Stimulated activated CD4-positive, alpha-beta T cell treated with anti-CD3 and anti-CD28 coated beads, Interleukin-12 subunit alpha, Interleukin-12 subunit beta, amount 100 ng/mL, for 24 hours (primary cell): ENCODE measurements around the gene CAMK2B.

Source experiments
- DNase-seq, 2 experiments: peaks; one replicate each; pipeline ENCODE4 v3.0.0-alpha.2; 2020; ENCODE audit warnings: low read depth in 2 of 2

The CAMK2B gene

DNA sequence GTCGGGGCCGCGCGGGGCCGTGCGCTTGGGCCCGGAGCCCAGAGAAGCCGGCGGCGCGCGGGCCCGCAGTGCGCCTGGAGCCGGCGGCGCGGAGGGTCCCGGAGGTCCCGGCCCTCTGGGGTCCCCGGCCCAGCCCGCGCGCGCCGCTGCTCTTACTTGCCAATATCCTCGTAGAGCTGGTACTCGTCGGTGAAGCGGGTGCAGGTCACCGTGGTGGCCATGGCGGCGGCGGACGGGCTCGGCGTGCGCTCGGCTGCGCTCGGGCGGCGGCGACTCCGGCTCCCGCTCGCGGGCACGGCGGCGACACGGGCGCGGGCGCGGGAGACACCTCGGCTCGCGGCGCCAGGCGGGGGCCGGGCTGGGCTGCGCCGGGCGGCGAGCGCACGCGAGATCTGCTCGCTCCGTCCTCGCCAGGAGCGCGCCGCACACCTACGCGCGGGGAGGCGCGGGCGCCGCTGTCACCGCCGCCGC is at the start of gene CAMK2B:
Gene CAMK2B, minus strand, starts transcription at position 394 of the 471 bp plus-strand sequence. Its CDS starts 173 bp downstream, at position 221.
- no peak for DNase-seq

DNA sequence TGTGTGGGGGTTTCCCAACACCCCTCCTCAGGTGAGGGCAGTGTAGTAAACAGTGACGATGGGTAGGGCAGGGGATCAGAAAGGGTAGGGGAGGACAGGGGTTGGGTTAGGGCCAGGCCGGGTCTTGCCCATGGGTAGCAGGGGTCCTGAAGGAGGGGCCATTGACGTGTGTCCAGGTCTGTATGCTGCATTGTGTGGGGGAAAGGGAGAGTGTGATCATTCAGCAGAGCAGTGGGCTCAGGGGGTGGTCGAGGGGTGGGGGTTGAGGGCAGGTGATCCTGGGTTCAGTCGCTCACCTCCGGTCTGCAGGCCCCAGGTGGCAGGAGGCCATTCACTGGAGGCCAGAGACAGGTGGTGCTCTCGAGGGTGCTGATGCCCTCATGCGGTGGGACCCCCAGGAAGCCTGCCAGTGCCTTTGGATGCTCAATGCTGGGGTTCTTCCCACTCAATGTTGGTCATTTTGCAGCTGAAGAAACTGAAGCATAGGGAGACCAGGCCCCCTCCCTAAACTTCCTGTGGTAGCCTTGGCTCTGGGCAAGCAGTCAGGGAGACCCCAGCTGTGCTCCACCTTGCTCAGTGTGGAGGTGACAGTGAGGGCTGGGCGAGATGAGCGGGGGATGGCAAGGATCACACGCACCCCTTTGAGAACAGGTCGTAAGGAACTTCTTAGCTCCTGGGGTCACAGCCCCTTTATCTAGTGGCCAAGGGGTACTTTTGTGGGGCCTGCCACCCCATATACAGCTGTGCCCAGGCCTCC is 48.8 kb upstream of the CAMK2B start:
- no peak for DNase-seq

DNA sequence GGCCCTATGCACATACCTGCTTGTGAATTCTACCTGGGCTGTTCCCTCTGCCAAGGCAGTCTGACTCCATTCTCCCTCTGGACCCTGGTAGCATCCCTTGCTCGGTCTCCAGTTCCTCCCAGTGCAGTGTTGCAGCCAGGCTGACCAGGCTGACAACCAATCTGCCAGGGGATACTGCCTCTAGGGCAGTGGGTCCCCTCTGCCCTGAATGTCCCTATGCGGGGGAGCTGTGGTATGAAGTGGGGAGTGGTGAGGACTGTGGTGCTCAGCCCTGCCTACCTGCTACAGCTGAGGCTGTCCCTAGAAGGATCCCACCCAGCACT is 48.0 kb upstream of the CAMK2B start:
- no peak for DNase-seq

DNA sequence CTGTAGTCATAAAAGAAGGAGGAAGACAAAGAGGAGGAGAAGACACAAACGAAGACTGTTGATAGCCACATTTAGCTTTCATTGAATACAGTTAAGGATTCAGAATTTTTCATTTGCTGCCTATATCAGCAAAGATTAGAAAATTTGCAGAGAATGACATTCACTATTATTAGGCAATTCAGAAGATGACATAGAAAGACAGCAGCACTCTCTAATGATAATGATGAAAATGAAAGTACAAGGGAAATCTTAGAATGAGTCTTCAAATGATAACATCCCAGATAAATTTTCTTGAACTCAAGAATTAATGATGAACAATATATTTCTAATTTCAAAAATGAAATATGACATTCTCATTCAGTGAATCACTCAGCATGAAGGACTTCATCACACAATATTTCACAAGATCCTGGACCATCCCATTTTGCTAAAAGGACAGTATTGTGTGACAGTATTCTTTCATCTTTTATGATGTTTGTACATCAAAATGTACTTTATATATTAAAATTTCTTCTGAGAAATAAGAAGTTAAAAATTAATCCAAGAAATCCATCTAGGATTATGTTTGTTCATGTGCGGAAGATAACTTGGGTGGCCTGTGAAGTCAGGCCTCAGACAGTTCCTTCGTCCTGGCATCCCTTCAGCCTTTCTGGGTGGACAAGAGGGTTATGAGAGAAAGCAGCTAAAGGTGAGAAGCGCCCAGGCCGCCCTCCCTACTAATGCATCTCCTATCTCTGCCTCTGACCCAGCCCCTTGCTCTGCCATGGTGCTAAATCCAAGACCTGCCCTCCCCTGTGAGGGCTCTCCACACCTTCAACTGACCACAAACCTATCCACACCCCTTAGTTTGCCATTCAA is 47.4 kb upstream of the CAMK2B start:
- DNase-seq = no peak

DNA sequence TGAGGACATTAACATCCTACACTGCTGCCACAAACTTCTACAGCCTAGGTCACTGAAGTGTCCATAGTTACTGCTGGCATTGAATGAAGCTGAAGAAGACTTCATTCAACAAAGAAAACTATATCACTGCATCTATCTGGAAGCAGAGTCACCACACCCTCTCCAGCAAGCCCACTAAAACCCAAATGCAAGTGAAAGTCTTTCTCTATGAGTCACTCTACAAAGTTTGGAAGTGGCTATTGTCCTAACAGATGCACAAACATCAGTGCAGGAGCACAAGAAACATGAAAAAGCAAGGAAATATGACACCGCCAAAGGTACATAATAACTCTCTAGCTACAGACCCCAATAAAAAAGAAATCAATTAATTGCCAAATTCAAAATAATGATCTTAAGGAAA is 43.5 kb upstream of the CAMK2B start:
- no peak for DNase-seq

DNA sequence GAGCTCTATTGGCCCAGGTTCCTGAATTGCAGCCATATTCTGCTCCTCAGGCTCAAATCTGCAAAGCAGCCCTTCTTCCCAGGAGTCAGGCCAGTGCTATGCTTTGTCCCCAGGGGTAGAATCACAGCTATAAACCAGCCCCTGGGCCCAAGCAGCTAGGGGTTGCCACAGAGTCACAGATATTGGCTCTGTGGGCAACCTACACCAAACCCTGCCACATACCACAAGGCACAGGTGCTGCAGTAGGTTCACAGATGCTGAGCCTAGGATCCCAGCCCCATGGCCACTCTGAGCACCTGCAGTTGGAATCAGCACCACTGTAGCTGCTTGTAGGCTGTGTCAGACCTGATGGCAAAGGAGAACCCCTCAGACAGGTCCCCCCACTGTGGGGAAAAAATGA is 43.1 kb upstream of the CAMK2B start:
- DNase-seq = no peak

DNA sequence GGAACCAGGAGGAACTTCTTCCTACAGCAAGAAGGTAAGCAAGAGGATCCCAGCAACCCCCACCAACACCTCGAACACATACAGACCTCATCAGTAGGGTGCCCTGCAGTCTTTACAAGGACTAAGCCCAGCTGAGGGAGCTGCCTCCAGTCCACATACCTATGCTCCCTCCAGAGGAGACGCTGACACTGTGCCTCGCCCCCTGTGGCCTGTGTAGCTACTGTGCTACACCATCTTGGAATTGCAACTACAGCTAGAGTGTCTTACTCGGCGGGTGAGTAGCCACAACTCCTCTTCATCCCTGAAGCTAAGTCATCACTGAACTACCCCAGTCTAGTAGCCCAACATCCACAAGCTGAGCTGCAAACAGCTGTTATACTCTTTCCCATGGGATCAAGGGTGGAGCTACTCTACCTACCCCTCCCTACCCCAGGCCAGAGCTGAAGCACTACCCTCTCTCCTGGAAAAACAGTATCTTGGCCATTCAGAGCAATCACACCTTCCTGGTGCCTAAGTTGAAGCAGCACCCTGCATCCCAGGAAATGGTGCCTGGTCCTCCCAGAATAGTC is 42.2 kb upstream of the CAMK2B start:
- DNase-seq = no peak

DNA sequence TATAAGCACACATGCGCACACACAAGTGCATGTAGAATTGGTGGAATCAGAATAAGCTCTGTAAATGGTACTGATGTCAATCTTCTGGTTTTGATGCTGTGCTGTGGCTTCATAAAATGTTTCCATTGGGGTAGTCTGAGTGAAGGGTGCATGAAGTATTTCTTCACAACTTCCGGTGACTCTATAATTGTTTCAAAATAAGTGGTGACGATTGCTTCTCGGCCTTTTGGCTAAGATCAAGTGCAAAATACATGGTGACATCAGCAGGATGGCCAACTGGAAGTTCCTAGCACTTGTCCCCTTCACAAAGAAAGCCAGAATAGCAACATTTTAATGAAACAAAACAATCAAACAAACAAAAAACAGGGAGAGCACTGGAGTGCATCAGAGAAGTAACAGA is 41.6 kb upstream of the CAMK2B start:
- no peak for DNase-seq

DNA sequence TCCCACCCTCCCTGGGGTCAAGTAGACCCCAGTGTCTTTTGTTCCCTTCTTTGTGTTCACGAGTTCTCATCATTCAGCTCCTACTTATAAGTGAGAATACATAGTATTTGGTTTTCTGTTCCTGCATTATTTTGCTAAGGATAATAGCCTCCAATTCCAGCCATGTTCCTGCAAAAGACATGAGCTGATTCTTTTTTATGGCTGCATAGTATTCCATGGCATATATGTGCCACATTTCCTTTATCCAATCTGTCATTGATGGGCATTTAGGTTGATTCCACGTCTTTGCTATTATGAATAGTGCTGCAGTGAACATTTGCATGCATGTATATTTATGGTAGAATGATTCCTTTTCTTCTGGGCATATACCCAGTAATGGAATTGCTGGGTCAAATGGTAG is 28.3 kb upstream of the CAMK2B start:
- no peak for DNase-seq

DNA sequence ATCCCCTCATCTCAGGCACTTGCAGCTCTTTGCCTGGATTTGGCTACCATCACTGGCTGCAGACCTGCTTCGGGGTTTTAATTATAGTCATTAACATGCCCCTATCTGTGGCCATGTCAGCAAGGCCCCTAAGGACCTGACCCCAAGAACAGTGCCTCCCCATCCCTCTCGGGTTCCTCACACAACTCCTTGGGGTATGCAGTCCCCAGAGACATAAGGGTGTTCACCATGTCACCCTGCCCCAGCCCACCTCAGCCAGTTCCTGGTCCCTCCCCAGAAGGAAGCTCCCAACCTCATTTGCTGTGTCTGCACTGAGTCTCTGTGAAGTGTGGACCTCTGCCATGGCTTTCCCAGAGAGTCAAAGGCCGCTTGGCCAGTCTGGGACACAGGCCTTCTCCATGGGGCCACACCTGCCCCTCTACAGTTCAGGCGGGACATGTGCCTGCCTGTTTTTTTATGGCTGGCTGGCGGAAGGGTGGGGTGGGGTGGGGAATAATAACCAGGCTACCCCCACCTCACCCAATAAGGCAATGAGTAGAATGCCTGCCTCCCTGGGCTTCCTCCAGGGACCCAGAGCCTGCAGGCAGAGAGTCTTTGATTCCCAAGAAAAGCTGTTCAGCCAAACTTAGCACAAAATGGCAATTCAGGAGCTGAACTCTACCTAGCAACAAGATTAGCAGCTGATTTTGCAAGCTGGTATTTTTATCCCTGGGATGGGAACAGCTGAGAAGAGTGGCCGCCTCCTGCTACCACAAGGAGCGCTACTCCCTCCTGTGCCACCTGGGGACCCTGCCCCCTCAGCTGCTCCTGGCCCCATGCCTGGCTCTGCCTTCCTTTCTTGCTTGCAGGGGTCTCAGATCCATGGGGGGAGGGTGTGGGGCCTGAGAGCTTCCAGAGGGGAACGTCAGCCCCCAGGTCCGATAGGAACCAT is 23.7 kb upstream of the CAMK2B start:
- no peak for DNase-seq

DNA sequence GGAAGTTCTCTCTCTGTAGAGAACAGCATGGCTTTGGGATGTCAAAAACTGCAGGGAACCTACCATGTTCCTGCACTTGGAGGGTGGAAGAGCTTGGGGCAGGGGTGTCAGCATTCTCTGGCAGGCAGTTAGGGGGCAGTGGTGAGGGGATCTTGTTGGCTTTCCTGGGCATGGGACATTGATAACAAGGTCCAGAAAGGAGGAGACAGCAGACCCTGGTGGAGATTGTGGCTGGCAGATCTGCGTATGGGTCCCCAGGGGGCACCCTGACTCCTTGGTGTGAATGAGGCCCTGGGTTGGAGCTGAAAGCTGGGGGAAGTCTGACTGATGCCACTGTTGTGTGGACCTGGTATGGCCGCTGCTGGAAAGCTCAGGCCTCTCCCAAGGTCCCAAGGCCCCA is 22.9 kb upstream of the CAMK2B start:
- no peak for DNase-seq

DNA sequence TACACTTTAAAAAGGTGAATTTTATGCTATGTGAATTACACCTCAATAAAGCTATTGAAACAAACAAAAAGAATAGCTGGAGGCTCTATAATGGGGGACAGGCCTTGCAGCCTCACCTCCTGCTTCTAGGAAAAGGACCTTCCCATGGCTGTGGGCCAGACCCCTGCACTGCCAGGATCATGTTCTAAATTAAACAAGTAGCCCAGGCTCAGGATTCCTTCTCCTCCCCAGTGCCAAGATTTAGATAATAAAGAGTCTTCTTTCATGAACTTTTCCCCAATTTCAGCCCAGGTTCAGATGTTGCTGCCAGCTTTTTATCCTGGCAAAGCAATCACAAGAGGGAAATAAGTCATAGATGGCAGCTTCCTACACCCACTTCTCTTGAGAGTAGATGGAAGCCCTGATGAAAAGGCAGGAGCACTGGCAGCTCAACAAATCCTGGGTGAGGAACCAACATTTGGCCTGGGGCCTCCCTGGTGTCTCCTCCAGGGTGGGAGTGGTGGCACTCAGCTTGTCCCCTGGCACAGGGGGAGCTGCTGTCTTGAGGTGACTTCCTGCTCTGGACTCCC is 22.2 kb upstream of the CAMK2B start:
- DNase-seq = no peak

DNA sequence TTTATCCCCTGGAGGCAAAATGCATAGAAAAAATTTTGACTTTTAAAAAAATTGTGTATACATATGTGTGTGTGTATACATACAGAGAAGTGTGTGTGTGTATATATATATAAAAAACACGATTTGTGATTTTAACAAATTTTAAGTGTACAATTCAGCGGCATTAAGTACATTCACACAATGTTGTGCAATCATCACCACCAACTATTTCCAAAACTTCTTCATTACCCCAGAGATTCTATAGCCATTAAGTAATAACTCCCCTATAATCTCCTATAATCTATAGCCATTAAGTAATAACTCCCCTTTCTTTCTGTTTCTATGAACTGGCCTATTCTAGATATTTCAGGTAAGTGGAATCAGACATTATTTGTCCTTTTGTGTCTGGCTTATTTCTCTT is 20.7 kb upstream of the CAMK2B start:
- no peak for DNase-seq

DNA sequence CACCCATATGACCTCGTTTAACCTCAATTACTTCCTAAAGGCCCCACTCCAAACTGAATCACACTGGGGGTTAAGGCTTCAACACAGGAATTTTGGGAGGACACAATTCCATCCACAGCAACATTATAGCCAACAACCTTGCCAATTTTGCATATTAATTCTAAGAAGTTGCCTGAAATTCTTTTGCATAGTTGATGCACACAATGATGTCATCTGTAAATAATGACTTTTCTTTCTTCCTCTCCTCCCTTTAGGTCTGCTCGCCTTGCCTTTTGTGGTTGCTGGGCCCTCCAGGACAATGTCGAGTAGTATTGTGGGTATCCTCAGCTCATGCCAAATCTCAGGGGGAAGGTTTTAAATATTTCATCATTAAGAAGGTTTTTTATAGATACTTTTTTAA is 16.0 kb upstream of the CAMK2B start:
- DNase-seq = no peak

DNA sequence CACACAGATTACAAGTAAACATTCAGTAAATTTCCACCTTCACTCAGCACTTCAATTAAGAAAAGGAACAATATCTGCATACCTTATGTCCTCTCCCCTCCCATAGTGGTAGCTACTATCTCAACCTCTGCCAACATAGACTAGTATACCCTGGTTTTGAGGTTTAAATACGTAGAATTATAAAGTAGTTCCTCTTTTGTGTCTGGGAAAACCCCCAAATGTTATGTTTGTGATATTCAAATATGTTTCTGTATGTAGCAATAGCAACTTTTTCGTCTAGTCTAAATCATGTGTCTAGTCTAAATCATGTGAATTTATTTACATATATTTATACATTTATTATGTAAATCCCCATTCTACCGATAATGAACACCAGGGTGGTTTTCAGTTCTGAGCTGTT is 13.2 kb upstream of the CAMK2B start:
- no peak for DNase-seq

DNA sequence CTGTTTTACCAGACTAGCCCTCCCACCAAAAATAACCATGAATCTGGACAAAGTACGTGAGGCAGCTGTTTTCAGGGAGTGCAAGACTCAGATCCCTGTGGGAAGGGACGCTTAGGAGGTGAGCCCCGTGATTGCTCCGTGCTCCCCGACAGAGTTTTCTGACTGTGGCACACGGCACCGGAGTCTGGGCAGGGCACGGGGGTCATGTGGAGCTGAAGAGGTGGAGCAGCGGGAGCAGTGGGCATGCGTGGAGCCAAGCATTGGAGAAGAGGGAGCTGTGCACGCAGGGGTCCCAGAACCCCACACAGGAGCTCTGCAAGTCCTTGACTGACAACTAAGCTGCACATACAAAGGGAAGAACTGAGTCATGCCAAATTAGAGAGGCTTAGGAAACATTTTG is 11.1 kb upstream of the CAMK2B start:
- no peak for DNase-seq

DNA sequence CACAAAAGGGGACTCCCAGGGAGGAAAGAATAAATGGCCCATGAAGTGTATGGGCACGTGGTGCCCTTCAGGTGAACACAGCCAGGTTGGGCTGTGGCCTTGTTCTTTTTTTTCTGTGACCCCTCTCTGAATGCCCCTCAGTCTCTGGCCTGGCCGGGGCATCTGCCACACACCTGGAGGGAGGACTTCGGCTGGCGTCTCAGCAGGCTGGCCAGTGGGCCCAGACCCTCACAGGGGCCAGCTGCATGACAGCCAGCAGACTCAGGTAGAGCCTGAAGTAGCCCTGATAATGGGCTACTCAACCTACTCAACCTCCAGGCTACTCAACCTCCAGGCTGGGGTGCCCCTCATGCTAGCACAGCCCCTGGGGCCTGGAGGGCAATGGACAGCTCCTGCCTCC is 9.8 kb upstream of the CAMK2B start:
- DNase-seq = no peak

DNA sequence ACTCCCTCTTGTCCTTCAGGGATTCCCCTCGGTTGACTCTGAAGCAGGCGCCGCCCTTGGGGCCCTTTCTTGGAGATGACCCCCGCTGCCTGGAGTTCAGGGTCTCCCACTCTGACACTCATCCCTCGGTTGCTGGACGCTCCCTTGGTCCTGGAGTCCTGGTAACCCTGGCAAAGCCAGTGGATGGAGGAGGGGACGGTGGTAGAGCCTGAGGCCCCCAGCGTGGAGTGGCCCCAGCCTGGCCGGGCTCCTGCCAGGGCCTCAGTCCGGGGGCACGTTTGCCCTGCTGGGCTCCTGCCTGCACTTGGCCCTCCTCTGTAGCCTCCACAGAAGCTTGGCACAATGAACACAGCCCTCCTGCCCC is 9.3 kb upstream of the CAMK2B start:
- DNase-seq = no peak

DNA sequence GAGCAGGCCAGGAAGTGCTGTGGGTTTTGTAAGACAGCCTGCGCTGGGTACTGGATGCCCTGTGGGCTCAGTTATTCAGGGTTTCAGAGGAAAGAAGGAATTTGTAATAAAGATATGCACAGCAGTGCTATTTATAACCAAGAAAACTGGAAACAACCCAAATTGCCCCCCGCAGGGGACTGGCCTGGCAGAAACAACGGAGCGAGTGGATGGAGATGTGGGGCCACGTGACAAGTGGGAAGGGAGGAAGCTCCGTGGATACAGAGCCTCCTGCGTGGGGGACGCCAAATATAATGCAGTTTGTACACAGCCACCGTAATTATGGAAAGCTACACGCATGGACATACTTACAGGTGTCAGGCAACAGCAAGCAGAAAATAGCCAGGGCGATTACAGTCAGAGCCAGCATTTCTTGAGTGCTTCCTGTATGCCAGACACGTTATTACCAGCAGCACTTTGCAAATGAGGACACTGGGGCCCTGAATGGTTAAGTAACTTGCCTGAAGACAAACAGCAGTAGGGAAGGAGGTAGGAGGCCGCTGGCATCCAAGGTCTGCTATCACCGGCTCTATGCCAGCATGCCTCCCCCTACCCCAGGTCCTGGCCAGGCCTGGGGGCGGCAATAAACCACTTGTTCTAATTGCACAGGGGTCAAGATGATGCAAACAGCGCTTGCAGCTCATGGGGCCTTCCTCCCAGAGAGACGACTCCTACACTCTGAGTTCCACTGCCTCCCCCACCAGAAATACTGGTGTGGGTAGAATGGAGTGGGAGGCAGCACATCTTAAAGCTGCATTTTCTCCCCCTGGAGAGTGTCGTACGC is 8.7 kb upstream of the CAMK2B start:
- DNase-seq = no peak

DNA sequence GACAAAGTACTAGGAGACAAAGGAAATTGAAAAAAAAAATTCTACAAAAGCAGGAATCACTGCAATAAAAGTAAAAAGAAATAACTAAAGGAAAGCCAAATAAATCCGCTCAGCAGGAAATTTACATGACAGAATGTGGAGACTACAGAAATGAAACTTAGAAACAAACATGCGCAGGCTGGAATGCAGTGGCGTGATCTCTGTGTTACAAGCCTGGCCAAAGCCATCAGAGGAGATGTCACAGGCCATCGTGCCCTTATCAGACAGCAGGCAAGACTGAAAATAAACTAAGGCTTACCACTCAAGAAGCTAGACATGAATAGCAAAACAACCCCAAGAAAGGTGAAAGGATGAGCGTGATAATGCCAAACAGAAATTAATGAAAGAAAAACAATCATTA is 6.3 kb upstream of the CAMK2B start:
- no peak for DNase-seq

DNA sequence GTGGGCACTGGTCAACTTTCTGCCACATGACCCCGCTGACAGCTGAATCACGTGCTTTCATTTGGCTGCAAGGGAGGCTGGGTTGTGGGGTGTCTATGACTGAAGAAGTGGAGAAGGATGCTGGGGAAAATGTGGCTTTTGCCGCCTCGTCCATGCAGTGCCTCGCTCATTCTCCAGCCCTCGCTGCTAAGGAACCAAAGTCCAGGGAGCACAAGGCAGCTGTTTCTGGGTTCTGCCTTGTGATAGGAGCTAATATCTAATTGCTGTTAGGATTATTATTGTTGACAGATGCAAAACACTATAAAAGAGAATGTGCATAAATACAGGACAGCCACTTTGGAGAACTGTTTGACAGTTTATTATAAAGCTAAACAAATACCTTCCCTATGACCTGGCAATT is 4.9 kb upstream of the CAMK2B start:
- no peak for DNase-seq
